ACC112 (cell line): Measurements from ENCODE around the gene RAB27B.
"Not testable (repeated sequence)": the region's sequence is repeated elsewhere in the genome, so short reads cannot be mapped to it uniquely, and the experiment has no call there.

Source experiments
- H2AFZ ChIP-seq: fragments of 200-600 bp; sonication (generic); one replicate; pipeline ENCODE4 v1.6.0; 2017; ENCODE audit warnings: antibody characterized with exemption, low read length; ENCODE audit not compliant: unreplicated experiment
- H3K27ac ChIP-seq: fragments of 200-600 bp; sonication (generic); 2 replicates; pipeline ENCODE4 v1.5.1; 2014; ENCODE audit warnings: low read depth, mild to moderate bottlenecking, antibody characterized with exemption, low read length, moderate library complexity
- H3K27me3 ChIP-seq: fragments of 200-600 bp; sonication (generic); 2 replicates; pipeline ENCODE4 v1.6.1; 2014; ENCODE audit warnings: mild to moderate bottlenecking, antibody characterized with exemption, low read length, moderate library complexity, mixed read lengths; ENCODE audit not compliant: insufficient read depth
- H3K36me3 ChIP-seq: fragments of 200-600 bp; sonication (generic); 2 replicates; pipeline ENCODE4 v1.6.1; 2016; ENCODE audit warnings: mild to moderate bottlenecking, antibody characterized with exemption, low read length, moderate library complexity, mixed read lengths; ENCODE audit not compliant: insufficient read depth
- H3K4me1 ChIP-seq: fragments of 200-600 bp; sonication (generic); one replicate; pipeline ENCODE4 v1.6.1; 2016; ENCODE audit warnings: low read length, mixed read lengths; ENCODE audit not compliant: insufficient read depth, unreplicated experiment, control insufficient read depth
- H3K4me3 ChIP-seq: fragments of 200-600 bp; sonication (generic); 2 replicates; pipeline ENCODE4 v1.5.1; 2014; ENCODE audit warnings: mild to moderate bottlenecking, low read depth, low read length
- H3K79me2 ChIP-seq: fragments of 200-600 bp; sonication (generic); one replicate; pipeline ENCODE4 v1.6.0; 2016; ENCODE audit warnings: low read length; ENCODE audit not compliant: control insufficient read depth, unreplicated experiment, insufficient read depth

The RAB27B gene

GRCh38 chr18:54813977-54814565 lies 14.2 kb upstream of the RAB27B start:
- H3K27me3 ChIP-seq, result no peaks in the 10 kb centered on the region
- no peak overlapping the region for H3K4me3 ChIP-seq
- H3K4me1 ChIP-seq, result no peaks in the 10 kb centered on the region

DNA sequence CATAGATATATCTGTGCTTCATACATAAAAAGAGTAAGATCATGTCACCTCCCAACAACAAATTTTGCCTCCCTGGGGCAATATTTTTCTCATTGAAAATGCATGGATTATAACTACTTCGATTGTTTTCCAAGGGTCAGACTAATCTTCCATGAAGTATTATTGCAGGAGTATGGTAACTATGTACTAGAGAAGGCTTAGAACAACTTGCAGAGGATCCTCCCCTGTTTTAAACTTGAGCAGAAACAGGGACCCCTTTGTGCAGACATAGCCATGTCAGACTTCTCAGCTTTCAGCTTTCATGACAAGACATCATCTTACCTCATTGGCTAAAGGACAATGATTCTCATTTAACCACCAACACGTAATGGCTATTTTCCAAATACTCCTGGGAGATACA lies 13.2 kb upstream of the RAB27B start:
- H3K4me1 ChIP-seq, result no peaks in the 10 kb centered on the region
- H3K4me3 ChIP-seq, result no peak overlapping the region
- H3K27me3 ChIP-seq, result no peaks in the 10 kb centered on the region
- no peak overlapping the region for H2AFZ ChIP-seq
- H3K79me2 ChIP-seq, result no peaks in the 10 kb centered on the region
- no peak overlapping the region for H3K27ac ChIP-seq
- H3K36me3 ChIP-seq, result no peaks in the 10 kb centered on the region

More at GRCh38 chr18:54813977-54814565, 14.2 kb upstream of the RAB27B start:
- Histone ChIP-seq H3K27ac (no peak overlapping the region), H3K36me3 (no peaks in the 10 kb centered on the region), H2AFZ (no peak overlapping the region), H3K79me2 (no peaks in the 10 kb centered on the region)

GRCh38 chr18:54820785-54821275 lies 7.4 kb upstream of the RAB27B start:
- H3K36me3 ChIP-seq, H2AFZ ChIP-seq, H3K27me3 ChIP-seq, H3K4me3 ChIP-seq, H3K27ac ChIP-seq, H3K79me2 ChIP-seq: not testable (repeated sequence)
- peaks cover 30% of the 10 kb centered on the region for H3K4me1 ChIP-seq

DNA sequence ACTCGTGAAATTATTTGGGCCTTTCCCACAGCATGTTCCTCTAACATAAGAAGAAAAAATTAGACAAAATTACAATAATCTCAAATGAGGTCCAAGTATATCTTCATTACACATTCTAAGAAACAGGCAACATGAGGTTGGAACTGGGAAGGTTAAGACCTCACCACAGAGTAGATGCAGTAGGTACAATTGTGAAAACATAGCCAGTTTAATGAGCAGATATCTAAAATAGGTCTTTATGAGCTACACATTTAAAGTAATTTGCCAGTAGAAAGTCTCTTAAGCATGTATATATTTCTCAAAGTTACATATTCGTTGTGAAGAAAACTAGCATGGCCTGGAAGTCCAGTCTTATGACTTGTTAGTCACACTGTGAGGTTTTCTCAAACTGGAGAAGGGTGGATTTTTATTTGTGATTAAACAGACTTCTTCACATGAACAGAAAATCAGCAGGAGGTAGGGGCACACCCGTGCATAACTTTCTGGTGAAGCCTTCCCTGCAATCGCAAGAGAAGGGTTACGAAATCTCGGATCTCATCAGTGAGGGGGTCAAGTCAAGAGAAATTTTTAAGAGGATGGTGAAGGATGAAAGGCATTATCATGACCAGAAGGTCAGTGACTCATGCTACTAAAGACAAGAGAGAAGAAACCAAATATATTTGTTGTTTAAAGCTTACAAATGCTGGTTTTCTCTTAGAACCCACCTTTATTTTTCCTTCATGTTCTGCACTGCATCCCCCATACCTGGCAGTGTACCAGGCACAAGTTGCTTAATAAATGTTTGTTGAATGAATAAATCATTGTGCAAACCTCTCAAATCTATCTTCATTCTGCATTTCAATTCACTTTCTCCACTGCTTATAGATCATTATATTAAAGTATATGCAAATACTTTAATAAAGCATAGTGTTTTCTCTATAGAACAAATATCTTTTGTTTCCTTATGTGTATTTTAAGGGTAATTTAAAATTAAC lies 5.1 kb upstream of the RAB27B start:
- Histone ChIP-seq H3K79me2 (peaks cover 4% of the 10 kb centered on the region), H3K27ac (peak overlapping the region; percentile 99), H3K27me3 (no peaks in the 10 kb centered on the region), H3K36me3 (0 out of 2 replicates have a peak, but pooled peaks cover 4% of the 10 kb centered on the region), H2AFZ (peak overlapping the region; percentile 34), H3K4me1 (peaks cover 41% of the 10 kb centered on the region), H3K4me3 (peak overlapping the region; percentile 16; the same call in 1 of the 2 replicates)

- Histone ChIP-seq H3K36me3 (0 out of 2 replicates have a peak, but pooled peaks cover 4% of the 10 kb centered on the region), H3K27ac (peak overlapping the region; percentile 99; the same call in 1 of the 2 replicates), H3K4me3 (no peak overlapping the region), H3K79me2 (peaks cover 14% of the 10 kb centered on the region), H2AFZ (no peak overlapping the region), H3K4me1 (peaks cover 48% of the 10 kb centered on the region), H3K27me3 (no peaks in the 10 kb centered on the region)
Observed at GRCh38 chr18:54824761-54825160, 3.5 kb upstream of the RAB27B start.

- no peak overlapping the region for H2AFZ ChIP-seq
- H3K27me3 ChIP-seq, result no peaks in the 10 kb centered on the region
- no peak overlapping the region for H3K27ac ChIP-seq
- H3K36me3 ChIP-seq, result peaks cover 8% of the 10 kb centered on the region; the same call in 1 of the 2 replicates
- peaks cover 55% of the 10 kb centered on the region for H3K4me1 ChIP-seq
- H3K79me2 ChIP-seq, result peaks cover 23% of the 10 kb centered on the region
- H3K4me3 ChIP-seq, result no peak overlapping the region
Observed at GRCh38 chr18:54825601-54826344, 2.5 kb upstream of the RAB27B start.

GRCh38 chr18:54828986-54829385 lies 709 bp downstream of the RAB27B start:
- Histone ChIP-seq H3K79me2 (peaks cover 37% of the 10 kb centered on the region), H3K36me3 (peaks cover 18% of the 10 kb centered on the region), H3K4me1 (peaks cover 36% of the 10 kb centered on the region), H3K4me3 (peak overlapping the region; percentile 89), H2AFZ (peak overlapping the region; percentile 66), H3K27me3 (no peaks in the 10 kb centered on the region), H3K27ac (peak overlapping the region; percentile 81)

- Histone ChIP-seq H3K4me1 (peaks cover 28% of the 10 kb centered on the region), H3K79me2 (peaks cover 42% of the 10 kb centered on the region), H3K4me3 (peak overlapping the region; percentile 89), H3K27me3 (no peaks in the 10 kb centered on the region), H3K36me3 (peaks cover 18% of the 10 kb centered on the region), H3K27ac (peak overlapping the region; percentile 81), H2AFZ (no peak overlapping the region)
Observed at GRCh38 chr18:54829856-54830255, 1.6 kb downstream of the RAB27B start.

DNA sequence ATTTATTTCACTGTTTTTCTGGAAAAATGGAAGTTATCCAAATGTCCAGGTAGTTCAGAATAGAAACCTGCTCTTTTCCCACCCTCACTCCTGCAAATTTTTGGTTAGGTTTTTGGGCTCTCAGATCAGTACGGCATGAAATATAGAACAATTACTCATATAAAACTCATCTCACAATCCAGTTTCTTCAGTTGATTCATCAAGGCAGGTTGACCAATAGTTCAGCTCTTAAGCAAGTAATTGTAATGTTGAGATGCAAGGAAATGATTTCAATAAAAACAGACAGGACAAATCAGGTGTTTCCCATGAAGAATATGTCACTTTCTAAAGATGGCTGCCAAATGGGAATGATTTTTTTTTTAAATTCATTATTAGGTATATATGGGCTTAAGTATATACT lies 2.0 kb downstream of the RAB27B start:
- Histone ChIP-seq H3K27ac (peak overlapping the region; percentile 81), H3K4me1 (peaks cover 28% of the 10 kb centered on the region), H3K79me2 (peaks cover 43% of the 10 kb centered on the region)

GRCh38 chr18:54830866-54831265 lies 2.6 kb downstream of the RAB27B start:
- peaks cover 28% of the 10 kb centered on the region for H3K4me1 ChIP-seq
- no peak overlapping the region for H2AFZ ChIP-seq
- peak overlapping the region; percentile 89 for H3K4me3 ChIP-seq
- H3K79me2 ChIP-seq, result peaks cover 49% of the 10 kb centered on the region
- H3K27me3 ChIP-seq, result no peaks in the 10 kb centered on the region
- H3K36me3 ChIP-seq, result peaks cover 18% of the 10 kb centered on the region
- no peak overlapping the region for H3K27ac ChIP-seq

More for the DNA sequence above, 2.0 kb downstream of the RAB27B start:
- no peaks in the 10 kb centered on the region for H3K27me3 ChIP-seq
- H2AFZ ChIP-seq, result no peak overlapping the region
- peak overlapping the region; percentile 89 for H3K4me3 ChIP-seq
- H3K36me3 ChIP-seq, result peaks cover 18% of the 10 kb centered on the region
